SU-DHL-6 (cell line): ENCODE measurements around the gene DEGS2.

ENCODE experiments used
- H2AFZ ChIP-seq: fragments of 200-600 bp; sonication (generic); 2 replicates; pipeline ENCODE4 v1.6.1; 2014; ENCODE audit warnings: low read depth, mild to moderate bottlenecking, moderate library complexity, mixed read lengths, antibody characterized with exemption, low read length; ENCODE audit not compliant: severe bottlenecking
- H3F3A ChIP-seq: fragments of 200-600 bp; shearing (Covaris generic); 2 replicates; pipeline ENCODE4 v1.6.0; 2016; ENCODE audit warnings: antibody characterized with exemption, mild to moderate bottlenecking; ENCODE audit not compliant: insufficient read depth
- H3K27ac ChIP-seq: fragments of 200-600 bp; sonication (generic); 2 replicates; pipeline ENCODE4 v1.5.1; 2016; ENCODE audit warnings: low read depth, mild to moderate bottlenecking, low read length, moderate library complexity, mixed read lengths
- H3K27me3 ChIP-seq: fragments of 200-600 bp; sonication (generic), shearing (Covaris generic); 2 replicates; pipeline ENCODE4 v1.6.0; 2014; ENCODE audit warnings: mild to moderate bottlenecking, low read length
- H3K36me3 ChIP-seq: fragments of 200-600 bp; sonication (generic); 2 replicates; pipeline ENCODE4 v1.6.1; 2014; ENCODE audit warnings: mild to moderate bottlenecking, low read length, mixed read lengths
- H3K4me2 ChIP-seq: fragments of 300-600, 200-600 bp; shearing (Covaris generic), sonication (generic); 2 replicates; pipeline ENCODE4 v1.6.0; 2014; ENCODE audit warnings: low read length, low read depth, mild to moderate bottlenecking; ENCODE audit not compliant: poor library complexity, severe bottlenecking
- H3K4me3 ChIP-seq: fragments of 200-600 bp; sonication (generic); 2 replicates; pipeline ENCODE4 v1.5.1; 2014; ENCODE audit warnings: antibody characterized with exemption, low read length, mild to moderate bottlenecking, mixed read lengths; ENCODE audit not compliant: insufficient read depth, poor library complexity, severe bottlenecking
- H3K79me2 ChIP-seq: fragments of 200-600 bp; sonication (generic); 2 replicates; pipeline ENCODE4 v1.6.1; 2014; ENCODE audit warnings: mild to moderate bottlenecking, low read length, moderate library complexity; ENCODE audit not compliant: insufficient read depth
- H3K9ac ChIP-seq: fragments of 200-600 bp; sonication (generic); 2 replicates; pipeline ENCODE4 v1.7.0; 2014; ENCODE audit warnings: mild to moderate bottlenecking, low read length
- H3K9me2 ChIP-seq: fragments of 200-600 bp; sonication (generic); replicated peaks from 2 replicates; pipeline ENCODE4 v1.6.1; 2014; ENCODE audit warnings: low read length; ENCODE audit not compliant: insufficient read depth
- H3K9me3 ChIP-seq: fragments of 200-600 bp; sonication (generic); 2 replicates; pipeline ENCODE4 v1.6.1; 2014; ENCODE audit warnings: low read length, mixed read lengths; ENCODE audit not compliant: insufficient read depth
- H4K20me1 ChIP-seq: fragments of 200-600 bp; sonication (generic); 2 replicates; pipeline ENCODE4 v1.6.1; 2014; ENCODE audit warnings: low read depth, mild to moderate bottlenecking, antibody characterized with exemption, low read length, moderate library complexity, mixed read lengths
- CTCF ChIP-seq: fragments of 200-600 bp; sonication (generic); IDR thresholded peaks from one replicate; pipeline ENCODE4 v1.5.1; 2017; ENCODE audit warnings: antibody characterized with exemption, mild to moderate bottlenecking, low read length, moderate library complexity; ENCODE audit not compliant: insufficient read depth, poor library complexity, severe bottlenecking
- EZH2phosphoT487 ChIP-seq: fragments of 200-600 bp; sonication (generic), shearing (Covaris generic); conservative IDR thresholded peaks from 2 replicates; pipeline ENCODE4 v1.6.1; 2018; ENCODE audit warnings: mild to moderate bottlenecking, antibody characterized with exemption, low read length, moderate library complexity, mixed read lengths

Gene DEGS2

GRCh38 chr14:100126401-100126800 is 33.0 kb downstream of the DEGS2 start:
- Histone ChIP-seq H3F3A (no peaks in the 10 kb centered on the region), H3K27me3 (no peaks in the 10 kb centered on the region), H3K27ac (no peak overlapping the region), H4K20me1 (no peaks in the 10 kb centered on the region), H3K9me2 (no peaks in the 10 kb centered on the region), H3K79me2 (no peaks in the 10 kb centered on the region), H3K4me3 (no peak overlapping the region), H3K9me3 (no peaks in the 10 kb centered on the region), H2AFZ (no peak overlapping the region), H3K36me3 (no peaks in the 10 kb centered on the region), H3K4me2 (no peak overlapping the region), H3K9ac (no peak overlapping the region)
- TF ChIP-seq EZH2phosphoT487 = no peak

GRCh38 chr14:100124551-100125088 is 34.8 kb downstream of the DEGS2 start:
- no peaks in the 10 kb centered on the region for H4K20me1 ChIP-seq
- TF ChIP-seq EZH2phosphoT487 (no peak), CTCF (no peak)
- H3K4me3 ChIP-seq = no peak overlapping the region
- H3K9me2 ChIP-seq = no peaks in the 10 kb centered on the region
- H3K36me3 ChIP-seq = no peaks in the 10 kb centered on the region
- H3F3A ChIP-seq = no peaks in the 10 kb centered on the region
- no peaks in the 10 kb centered on the region for H3K9me3 ChIP-seq
- no peak overlapping the region for H3K9ac ChIP-seq
- H3K27ac ChIP-seq = no peak overlapping the region
- H3K79me2 ChIP-seq = no peaks in the 10 kb centered on the region
- no peak overlapping the region for H3K4me2 ChIP-seq
- H3K27me3 ChIP-seq = no peaks in the 10 kb centered on the region
- no peak overlapping the region for H2AFZ ChIP-seq

GRCh38 chr14:100123618-100124017 is 35.8 kb downstream of the DEGS2 start:
- Histone ChIP-seq H3K9ac (no peak overlapping the region), H3K9me2 (no peaks in the 10 kb centered on the region)

More at GRCh38 chr14:100123618-100124017, 35.8 kb downstream of the DEGS2 start:
- no peaks in the 10 kb centered on the region for H3K27me3 ChIP-seq
- H4K20me1 ChIP-seq = no peaks in the 10 kb centered on the region
- no peaks in the 10 kb centered on the region for H3K36me3 ChIP-seq
- no peak overlapping the region for H2AFZ ChIP-seq
- H3F3A ChIP-seq = no peaks in the 10 kb centered on the region
- no peak for TF ChIP-seq EZH2phosphoT487
- TF ChIP-seq CTCF = no peak
- H3K79me2 ChIP-seq = no peaks in the 10 kb centered on the region
- H3K4me3 ChIP-seq = no peak overlapping the region
- no peaks in the 10 kb centered on the region for H3K9me3 ChIP-seq
- H3K4me2 ChIP-seq = no peak overlapping the region
- H3K27ac ChIP-seq = no peak overlapping the region
